HG03378 (cell line): ENCODE data around the gene JMJD4.
"Not testable (repeated sequence)": the region's sequence is repeated elsewhere in the genome, so short reads cannot be mapped to it uniquely, and the experiment has no call there.

Experiments
- ATAC-seq: cut with Tn5 transposase; IDR thresholded peaks from one replicate; pipeline ENCODE4 v1.9.1; 2021; ENCODE audit warnings: mild to moderate bottlenecking, moderate library complexity; ENCODE audit not compliant: unreplicated experiment

The JMJD4 gene

DNA sequence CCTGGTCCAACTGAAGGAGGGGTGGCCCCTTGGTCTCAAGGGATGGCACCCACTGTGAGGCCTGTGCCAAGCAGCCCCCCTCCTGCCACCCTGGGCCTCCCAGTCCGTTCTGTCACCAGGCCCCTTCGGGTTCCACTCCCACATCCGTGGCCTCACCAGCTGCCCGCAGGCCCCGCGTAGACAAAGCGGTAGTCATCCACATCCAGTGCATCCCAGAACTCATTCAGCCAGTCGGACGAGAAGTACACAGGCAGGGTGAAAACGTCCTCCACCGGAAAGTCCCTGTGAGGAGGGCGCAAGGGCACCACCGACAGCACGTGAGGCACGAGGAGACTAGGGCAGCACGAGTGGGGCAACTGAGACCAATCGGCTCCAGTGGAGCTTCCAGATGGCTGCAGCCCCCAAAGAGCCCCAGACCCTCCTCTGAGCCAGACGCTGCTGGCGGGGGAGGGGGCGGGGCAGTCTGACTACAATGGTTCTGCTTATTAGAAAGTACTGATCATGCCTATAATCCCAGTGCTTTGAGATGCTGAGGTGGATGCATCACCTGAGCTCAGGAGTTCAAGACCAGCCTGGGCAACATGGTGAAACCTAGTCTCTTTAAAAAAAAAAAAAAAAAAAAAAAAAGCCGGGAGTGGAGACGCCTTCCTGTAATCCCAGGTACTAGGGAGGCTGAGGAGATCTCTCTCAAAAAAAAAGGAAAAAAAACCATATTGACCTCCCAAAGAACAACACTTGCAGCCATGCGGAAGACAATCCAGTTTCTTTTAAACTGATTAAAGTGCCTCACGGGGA is 1.2 kb downstream of the JMJD4 start:
- ATAC-seq = no peak

DNA sequence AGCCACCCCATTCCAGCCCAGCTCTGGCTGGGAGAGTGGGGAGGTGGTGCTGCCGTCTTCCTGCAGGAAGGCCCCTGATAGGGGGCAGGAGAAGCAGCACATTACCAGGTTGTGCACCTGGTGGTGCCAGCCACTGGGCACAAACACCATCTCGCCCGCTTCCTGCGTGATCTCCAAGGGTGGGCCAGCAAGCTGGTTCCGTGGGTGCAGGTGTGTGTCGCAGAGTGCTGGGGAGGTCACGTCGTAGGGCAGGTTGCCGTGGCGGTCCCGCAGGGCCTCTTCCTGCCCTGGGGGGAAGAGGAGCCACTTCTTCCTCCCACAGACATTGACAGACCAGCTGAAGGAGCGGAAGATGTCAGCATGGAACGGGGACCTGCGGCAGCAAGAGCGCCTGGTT is 1.8 kb downstream of the JMJD4 start:
- no peak for ATAC-seq

DNA sequence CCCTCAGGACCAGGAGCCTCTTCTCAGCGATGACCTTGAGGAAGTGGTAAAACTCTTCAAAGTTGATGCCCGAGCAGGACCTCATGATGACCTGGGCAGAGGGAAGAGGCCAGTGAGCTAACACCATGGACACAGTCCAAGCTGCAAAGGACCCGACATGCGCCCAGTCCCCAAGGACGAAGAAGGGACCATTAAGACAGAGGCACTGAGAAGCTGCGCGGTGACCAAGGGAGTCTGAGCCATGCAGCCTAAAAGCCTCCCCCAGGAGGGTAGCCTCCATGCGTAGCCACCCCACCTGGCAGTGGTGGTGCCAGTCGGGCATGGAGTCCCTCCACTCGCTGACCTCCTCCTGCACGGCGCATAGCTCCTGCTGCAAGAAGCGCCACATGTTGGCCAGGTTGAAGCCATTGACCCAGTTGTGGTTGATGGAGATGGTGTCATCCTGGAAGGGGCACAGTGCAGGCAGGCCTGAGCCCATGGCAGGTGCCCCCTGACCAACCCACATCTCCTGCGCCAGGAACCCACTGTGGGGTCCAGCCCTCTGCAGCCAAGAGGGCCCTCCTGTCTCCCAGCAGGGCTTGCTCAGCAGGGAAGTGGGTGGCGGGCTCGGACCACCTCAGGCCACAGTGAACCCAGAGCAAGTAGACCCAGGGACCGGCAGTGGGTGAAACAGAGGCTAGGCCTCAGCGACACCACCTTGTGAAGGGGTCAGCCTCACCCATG is 2.4 kb downstream of the JMJD4 start:
- no peak for ATAC-seq

DNA sequence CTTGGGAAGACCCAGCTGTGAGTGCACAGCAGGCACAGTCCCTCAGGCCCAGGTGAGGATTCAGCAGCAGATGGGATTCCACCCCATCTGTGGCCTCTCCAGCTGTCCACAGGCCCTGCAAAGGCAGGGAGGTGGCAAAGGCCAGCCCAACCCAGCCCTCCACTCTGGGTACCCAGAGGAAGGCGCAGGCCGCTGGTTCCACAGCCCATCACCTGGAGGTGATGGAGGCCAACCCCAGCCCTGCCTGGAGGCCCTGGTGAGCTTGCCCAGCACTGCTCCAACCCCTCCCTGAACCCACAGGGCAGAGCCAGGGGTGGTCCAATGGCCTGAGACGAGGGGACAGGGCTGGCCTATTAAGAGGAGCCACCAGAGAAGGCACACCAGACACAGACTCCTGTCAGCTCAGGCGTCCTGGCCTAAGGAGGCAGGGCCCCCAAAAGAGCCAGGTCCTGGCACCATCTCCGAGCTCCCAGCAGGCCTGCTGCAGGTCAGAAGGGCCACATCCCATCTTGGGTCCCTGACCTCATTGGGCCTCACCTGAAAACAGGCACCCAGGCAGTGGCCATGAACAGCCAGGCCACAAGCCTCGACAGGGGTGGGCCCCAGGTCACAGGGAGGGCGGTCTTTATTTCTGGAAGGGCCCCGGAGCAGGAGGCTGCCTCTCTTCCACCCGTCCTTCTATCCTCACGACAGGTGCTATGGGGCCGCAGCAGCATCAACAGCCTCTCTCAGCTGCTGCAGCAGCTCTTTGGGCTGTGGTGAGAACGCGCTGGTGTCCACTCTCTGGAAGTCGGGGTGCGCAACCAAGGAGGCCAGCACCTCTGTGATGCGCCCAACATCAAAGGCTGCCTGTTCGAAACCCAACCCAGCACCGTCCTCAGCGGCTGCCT is 3.2 kb downstream of the JMJD4 start:
- ATAC-seq = no peak

DNA sequence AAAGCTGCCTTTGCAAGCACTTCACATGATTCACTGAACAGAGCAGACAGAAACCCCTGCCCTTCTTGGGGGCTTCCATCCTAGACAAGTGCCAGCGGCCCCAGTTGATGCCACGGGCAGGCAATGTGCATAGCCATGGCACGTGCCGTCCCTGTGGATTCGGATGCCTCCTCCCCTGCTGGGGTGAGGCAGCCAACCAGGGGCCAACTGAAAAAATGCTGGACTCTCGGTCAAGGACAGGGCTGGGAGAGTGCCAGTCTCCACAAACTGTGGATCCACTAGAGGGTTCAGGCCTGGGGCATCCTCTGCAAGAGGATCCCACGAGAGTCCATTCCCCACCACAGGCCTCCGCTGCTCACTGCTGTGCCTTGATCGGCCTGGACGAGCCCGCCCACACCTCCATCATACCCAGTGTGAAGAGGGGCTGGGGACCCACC is 3.8 kb downstream of the JMJD4 start:
- no peak for ATAC-seq

DNA sequence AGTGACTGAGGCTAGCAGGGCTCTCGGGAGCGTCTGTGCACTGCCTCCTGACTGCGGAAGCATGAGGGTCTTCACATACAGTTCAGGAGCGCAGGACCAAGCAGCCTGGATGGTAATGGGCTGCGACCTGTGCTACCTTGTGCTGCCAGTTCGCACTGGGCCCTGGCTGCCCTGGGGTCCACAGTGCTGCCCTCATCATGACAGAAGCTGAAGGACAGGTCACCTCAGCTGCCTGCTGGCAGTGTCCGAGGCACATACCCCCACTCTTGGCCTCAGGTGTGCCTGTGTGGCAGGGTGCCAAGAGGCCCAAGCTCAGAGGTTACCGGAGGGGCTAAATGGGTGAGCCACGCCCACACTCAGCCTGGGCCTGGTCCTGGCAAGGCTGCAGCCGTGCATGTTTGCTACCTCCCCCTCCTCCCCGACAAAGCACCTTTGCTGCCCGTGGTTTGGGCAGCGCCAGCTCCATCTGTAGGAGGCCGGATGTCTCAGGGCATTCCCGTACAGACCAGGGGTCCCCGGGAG is 4.4 kb downstream of the JMJD4 start:
- no peak for ATAC-seq

DNA sequence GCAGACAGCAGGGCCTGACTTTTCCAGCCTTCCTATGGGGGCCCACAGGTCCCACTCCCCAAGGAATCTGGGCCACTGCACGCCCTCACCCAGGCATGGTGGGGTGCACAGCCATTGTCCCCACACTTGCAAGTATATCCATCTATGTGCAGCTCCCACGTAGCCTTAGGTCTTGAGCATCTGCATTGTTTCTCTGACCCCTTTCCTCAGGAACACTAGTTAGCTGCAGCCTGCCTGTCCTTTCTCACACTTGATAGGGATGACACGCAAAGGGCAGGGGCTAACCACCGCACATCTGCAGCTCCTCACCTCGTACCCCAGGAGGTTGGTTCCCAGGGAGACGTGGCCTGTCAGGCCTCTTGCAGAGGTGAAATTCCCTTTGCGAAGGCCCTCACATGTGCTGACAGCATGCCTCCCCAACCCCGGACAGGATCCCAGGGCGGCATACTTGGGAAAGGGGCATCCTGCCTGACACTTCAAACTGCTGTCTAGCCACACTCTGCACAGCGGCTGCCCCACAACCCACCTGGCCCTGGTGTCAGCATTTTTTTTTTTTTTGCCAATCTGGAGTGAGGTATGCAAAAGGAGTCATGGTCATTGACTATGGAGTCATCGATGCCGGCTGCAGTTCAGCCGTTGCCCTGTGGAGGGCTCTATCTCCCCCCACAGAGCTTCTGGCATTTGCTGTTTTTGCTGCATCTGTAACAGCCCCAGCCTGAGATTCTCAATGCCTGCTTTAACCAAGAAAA is 5.0 kb downstream of the JMJD4 start:
- ATAC-seq = peak; percentile 24

DNA sequence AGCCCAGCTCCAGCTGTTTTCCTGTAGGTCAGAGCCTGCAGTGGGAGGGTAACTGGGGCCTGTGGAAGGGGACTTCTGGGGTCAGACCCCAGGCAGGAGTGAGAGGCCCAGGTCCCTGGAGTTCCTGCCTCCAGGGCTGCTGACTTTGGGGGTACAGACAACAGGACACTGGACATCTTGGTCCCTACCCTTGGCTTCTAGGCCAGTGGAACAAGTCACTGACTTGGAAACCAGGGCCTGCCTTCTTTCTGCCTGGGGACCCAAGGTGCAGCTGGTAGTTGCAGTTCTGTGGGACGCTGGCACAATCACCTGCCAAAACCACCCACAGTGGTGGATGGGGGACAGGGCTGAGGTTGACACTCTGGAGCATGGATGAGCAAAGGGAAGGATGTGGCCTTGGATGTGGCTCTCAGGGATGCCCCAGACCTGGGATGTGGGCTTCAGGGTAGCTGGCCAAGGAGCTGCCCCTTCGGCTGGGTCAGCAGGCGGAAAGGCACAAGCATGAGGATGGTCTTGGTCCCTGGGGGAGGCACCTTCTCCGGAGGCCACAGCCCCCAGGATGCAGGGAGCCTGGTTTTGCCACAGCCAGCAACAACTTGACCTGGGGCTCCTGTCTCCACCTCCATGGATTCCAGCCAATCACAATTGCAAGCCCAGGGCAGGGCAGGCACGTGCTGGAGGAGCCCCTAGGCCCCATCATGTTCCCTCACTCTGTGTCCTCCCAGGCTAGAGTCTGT is 5.8 kb downstream of the JMJD4 start:
- no peak for ATAC-seq

DNA sequence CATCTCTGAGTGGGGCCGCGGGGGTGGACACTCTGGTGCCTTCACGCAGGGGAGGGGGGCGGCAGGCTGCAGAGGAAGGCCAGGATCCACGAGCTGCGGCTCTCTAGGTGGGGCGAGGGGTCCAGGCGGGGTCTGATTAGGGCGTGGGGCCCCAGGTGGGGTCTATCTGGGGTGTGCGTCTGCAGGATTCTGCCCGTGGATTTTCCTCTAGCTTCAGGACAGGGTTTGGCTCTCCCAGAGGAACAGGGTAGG is 6.3 kb downstream of the JMJD4 start:
- no peak for ATAC-seq

DNA sequence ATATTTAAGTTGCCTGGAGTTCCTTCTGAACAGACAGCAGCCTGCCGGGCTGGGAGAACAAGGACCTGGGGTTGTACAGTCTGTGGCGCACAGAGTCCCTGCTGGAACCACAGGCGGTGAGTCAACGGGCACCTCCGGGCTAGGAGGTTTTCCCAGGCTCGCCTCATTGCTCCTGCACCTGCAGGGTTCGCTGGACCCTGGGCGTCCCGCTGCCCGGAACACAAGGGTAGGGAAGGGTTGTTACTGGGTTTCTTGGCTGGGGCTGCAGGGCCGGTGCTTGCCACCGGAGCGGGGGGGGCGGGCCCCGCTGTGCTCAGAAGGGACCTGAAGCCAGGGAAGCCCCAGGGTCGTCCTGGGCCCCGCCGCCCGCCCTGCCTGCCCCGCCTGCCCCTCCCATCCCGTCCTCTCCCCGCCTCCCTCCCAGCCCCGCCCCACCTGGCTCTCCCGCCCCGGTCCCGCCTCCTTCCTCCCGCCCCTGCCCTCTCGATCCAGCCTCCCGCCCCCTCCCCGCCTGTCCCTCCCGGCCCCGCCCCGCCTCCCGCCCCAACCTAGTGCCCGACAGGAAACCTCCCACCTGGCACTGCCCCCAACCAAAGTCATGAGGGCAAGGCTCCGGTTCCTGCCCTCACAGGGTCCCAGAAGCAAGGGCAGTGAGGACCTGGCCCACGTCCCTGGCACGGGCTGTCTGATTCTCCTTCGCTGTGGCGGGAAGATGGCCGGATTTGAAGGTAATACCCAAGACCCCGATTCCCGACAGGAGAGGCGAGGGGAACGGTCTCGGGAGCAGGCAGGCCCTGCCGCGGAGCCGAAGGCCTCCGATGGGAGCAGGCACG is 6.8 kb downstream of the JMJD4 start:
- ATAC-seq = peak; percentile 33

DNA sequence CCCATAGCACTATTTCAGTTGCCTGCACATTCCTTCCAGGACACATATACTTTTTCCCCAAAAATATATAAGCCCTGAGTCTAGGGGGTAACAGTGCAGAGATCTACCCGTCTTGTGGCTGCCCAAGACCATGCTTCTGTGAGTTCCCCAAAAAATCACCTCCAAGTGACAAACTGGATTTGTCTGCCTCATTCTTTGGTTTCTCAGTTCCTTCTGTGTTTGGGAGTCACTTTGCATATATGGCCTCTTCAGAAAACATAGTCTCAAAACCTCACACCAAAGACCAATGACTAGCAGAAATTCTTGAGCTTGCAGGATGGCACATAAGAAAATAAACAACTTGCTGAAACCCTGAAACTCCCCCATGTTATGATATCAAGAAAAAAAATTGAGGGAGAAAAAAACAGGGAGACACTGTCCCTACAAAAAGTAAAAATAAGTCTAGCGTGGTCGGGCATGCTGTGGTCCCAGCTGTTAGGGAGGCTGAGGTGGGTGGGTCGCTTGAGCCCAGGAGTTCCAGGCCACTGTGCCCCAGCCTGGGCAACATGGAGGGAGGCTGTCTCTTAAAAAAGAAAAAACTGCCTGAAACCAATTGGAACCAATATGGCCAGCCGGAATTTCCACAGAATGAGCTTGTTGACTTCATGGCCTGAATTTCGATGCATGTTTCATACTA is 8.0 kb downstream of the JMJD4 start:
- no peak for ATAC-seq

DNA sequence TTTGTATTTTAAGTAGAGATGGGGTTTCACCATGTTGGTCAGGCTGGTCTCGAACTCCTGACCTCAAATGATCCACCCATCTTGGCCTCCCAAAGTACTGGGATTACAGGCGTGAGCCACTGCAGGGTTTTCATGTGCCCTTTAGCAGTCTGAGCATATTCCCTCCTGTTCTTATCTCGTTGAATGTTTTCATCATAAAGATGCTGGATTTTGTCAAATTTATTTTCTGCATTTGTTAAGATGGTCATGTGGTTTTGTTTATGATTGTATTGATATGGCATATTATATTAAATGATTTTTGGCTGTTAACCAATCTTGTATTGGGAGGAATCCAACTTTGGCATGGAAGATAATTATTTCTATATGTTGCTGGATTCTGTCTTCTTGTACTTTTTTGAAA is 8.8 kb downstream of the JMJD4 start:
- ATAC-seq = no peak

DNA sequence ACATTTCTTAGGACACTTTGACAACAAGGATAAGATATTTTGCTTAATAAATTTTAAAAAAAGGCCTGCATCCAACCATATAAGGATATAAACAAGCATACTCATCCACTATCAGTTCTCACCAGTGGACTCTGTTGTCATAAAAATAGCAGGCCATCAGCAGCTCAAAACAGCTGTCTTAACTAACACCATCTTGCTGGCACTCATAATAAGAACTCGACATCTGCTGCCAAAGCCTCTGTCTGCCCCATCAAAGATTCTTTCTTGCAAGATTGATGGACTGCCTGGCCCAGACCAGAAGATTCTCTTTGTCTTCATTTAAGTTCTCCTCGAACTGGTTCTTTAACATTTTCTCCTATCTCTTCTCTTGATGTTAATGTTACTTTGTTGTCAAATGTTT is 10.1 kb downstream of the JMJD4 start:
- no peak for ATAC-seq

DNA sequence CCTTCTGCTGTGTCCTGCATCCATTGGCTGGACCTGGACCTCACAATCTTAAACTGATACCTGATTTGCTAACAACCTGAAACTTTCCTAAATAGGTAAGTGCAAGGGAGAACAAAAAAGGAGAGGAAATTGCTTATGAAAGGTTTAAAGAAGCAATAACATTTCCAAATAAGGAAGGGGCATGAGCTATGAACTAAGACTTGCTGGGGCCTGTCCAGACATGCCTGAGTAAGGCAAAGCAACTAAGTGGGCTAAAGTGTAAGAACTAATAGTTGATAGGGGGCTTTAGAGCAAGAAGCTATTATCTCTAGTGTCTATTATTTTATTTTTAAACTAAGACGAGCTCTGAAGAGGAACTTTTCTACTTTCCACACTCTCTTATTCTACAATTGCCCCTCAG is 11.6 kb downstream of the JMJD4 start:
- ATAC-seq = no peak

DNA sequence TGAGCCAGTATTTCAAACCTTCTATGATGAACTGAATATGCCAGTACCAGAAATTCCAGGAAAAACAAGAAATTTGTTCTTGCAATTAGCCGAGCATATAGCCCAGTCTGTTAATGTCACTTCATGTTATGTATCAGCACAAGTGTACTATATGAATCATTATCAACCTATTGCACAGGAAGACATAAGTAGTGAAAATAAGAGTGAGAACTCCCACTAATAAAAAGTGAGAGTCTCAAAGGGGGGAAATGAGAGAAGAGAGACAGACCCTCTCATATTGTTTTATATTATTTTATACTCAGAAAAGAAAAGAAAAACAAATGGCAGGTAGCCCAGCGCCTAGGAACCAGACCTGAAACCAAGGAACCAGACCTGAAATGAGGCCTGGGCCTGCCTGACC is 16.2 kb downstream of the JMJD4 start:
- ATAC-seq = no peak

DNA sequence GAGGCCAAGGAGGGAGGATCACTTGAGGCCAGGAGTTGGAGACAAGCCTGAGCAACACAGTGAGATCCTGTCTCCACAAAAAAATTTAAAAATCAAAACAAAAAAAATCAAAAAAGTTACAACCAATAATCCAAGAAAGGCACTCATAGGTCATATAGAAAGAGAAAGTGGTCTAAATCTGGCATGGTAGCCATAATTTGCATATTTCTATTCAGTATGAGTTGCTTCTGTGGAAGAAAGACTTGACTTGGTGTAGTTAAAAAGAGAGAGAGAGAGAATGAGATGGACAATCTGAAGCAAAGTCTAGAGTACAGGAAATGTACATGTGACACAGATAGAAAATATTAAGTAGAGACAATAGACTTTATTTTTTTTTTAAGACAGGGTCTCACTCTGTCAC is 22.5 kb downstream of the JMJD4 start:
- ATAC-seq = no peak

DNA sequence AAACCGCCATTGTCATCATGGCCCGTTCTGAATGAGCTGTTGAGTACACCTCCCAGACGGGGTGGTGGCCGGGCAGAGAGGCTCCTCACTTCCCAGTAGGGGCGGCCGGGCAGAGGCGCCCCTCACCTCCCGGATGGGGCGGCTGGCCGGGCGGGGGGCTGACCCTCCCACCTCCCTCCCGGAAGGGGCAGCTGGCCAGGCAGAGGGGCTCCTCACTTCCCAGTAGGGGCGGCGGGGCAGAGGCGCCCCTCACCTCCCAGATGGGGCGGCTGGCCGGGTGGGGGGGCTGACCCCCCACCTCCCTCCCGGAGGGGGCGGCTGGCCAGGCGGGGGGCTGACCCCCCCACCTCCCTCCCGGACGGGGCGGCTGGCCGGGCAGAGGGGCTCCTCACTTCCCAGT is 24.6 kb downstream of the JMJD4 start:
- ATAC-seq = not testable (repeated sequence)

DNA sequence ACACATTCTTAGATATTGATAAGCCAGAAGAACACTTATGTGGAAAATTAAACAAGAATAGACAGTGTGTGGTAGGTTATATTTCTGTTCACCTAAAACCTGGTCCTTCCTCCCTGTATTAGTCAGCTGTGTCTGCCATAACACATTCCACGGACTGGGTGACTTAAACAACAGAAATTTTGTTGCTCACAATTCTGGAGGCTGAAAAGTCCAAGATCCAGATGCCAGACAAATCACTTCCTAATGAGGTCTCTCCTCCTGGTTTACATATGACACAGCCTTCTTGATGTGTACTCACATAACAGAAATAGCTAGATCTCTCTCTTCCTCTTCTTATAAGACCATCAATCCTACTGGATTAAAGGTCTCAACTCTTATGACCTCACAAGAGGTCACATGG is 25.7 kb downstream of the JMJD4 start:
- no peak for ATAC-seq

DNA sequence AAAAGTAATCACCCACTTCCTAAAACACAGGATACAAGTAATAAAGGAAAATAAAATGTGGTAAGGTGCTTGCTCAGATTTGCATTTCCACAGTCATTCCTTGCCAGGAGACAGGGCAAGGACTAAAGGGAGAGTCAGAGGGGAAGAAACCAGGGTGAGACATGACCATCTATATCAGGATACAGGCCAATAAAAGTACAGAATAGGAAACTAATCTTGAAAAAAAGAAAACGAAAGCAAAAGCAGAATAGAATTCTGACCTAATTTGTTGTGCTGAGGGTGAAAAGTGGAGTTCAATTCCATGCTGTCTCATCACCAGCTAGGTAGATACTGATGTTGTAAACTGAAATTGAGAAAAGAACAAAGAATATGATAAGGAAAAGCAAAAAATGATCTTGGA is 27.3 kb downstream of the JMJD4 start:
- ATAC-seq = no peak
